ENCODE results near the gene FASN. TPM values are rescaled to one million over a fixed set of nuclear protein-coding genes. Genes with fewer than 3 reads are reported as not detected.

The FASN gene
- total RNA-seq, 2 donors from 2014 or later, result 90.5 to 91.2 TPM

GRCh38 chr17:82103553-82104451, 5.8 kb upstream of the FASN start:
- Mint-ChIP-seq H3K9me3 (no peaks in the 10 kb centered on the region), H3K27me3 (ENCODE audit: low read depth) (no peaks in the 10 kb centered on the region), H3K4me3 (no peak overlapping the region), H3K4me1 (ENCODE audit: low read depth) (peaks cover 34% of the 10 kb centered on the region), H3K36me3 (ENCODE audit: insufficient read depth in 2 of 2) (no peaks in the 10 kb centered on the region), H3K27ac (peak overlapping the region; percentile 8)
- DNase-seq (no peak), ATAC-seq (replicated peaks in 1 of 2) (no peak)

GRCh38 chr17:82101767-82102679, 4.0 kb upstream of the FASN start:
- peaks cover 34% of the 10 kb centered on the region for H3K4me1 Mint-ChIP-seq (ENCODE audit: low read depth)
- no peak overlapping the region for H3K4me3 Mint-ChIP-seq
- H3K9me3 Mint-ChIP-seq, result no peaks in the 10 kb centered on the region
- ATAC-seq (replicated peaks in 1 of 2), result no peak
- H3K27ac Mint-ChIP-seq, result no peak overlapping the region
- H3K27me3 Mint-ChIP-seq (ENCODE audit: low read depth), result no peaks in the 10 kb centered on the region
- no peak for DNase-seq
- no peaks in the 10 kb centered on the region for H3K36me3 Mint-ChIP-seq (ENCODE audit: insufficient read depth in 2 of 2)

- H3K27me3 Mint-ChIP-seq (ENCODE audit: low read depth), result no peaks in the 10 kb centered on the region
Measured at GRCh38 chr17:82101301-82101715, 3.3 kb upstream of the FASN start.

GRCh38 chr17:82100502-82101298, 2.7 kb upstream of the FASN start:
- Mint-ChIP-seq H3K27ac (no peak overlapping the region), H3K4me1 (ENCODE audit: low read depth) (peaks cover 34% of the 10 kb centered on the region), H3K27me3 (ENCODE audit: low read depth) (no peaks in the 10 kb centered on the region)

More at GRCh38 chr17:82101301-82101715, 3.3 kb upstream of the FASN start:
- no peaks in the 10 kb centered on the region for H3K9me3 Mint-ChIP-seq
- no peaks in the 10 kb centered on the region for H3K36me3 Mint-ChIP-seq (ENCODE audit: insufficient read depth in 2 of 2)
- ATAC-seq (replicated peaks in 1 of 2), result no peak
- H3K4me3 Mint-ChIP-seq, result no peak overlapping the region
- H3K27ac Mint-ChIP-seq, result no peak overlapping the region
- no peak for DNase-seq
- H3K4me1 Mint-ChIP-seq (ENCODE audit: low read depth), result peaks cover 34% of the 10 kb centered on the region

GRCh38 chr17:82098939-82099763, 1.1 kb upstream of the FASN start:
- DNase-seq, result peak in 1 of 2 donors; percentile 29
- Mint-ChIP-seq H3K27me3 (ENCODE audit: low read depth) (no peaks in the 10 kb centered on the region), H3K4me3 (peak overlapping the region; percentile 83 to 88), H3K9me3 (no peaks in the 10 kb centered on the region), H3K36me3 (ENCODE audit: insufficient read depth in 2 of 2) (no peaks in the 10 kb centered on the region), H3K4me1 (ENCODE audit: low read depth) (peaks cover 23% of the 10 kb centered on the region), H3K27ac (peak overlapping the region; percentile 60)
- peak; percentile 2 for ATAC-seq (replicated peaks in 1 of 2)

More at GRCh38 chr17:82100502-82101298, 2.7 kb upstream of the FASN start:
- ATAC-seq (replicated peaks in 1 of 2), result no peak
- H3K4me3 Mint-ChIP-seq, result peak overlapping the region; percentile 83 to 88
- no peaks in the 10 kb centered on the region for H3K36me3 Mint-ChIP-seq (ENCODE audit: insufficient read depth in 2 of 2)
- no peak for DNase-seq
- no peaks in the 10 kb centered on the region for H3K9me3 Mint-ChIP-seq

- no peak for DNase-seq
- H3K4me1 Mint-ChIP-seq (ENCODE audit: low read depth), result peaks cover 23% of the 10 kb centered on the region
Measured at GRCh38 chr17:82097919-82098168, 192 bp downstream of the FASN start.

GRCh38 chr17:82097184-82097918, 685 bp downstream of the FASN start:
- no peaks in the 10 kb centered on the region for H3K9me3 Mint-ChIP-seq
- DNase-seq (peak; percentile 43), ATAC-seq (replicated peaks in 1 of 2) (no peak)
- peak overlapping the region; percentile 75 to 79 for H3K4me3 Mint-ChIP-seq
- H3K27me3 Mint-ChIP-seq (ENCODE audit: low read depth), result no peaks in the 10 kb centered on the region
- peaks cover 23% of the 10 kb centered on the region for H3K4me1 Mint-ChIP-seq (ENCODE audit: low read depth)
- peaks cover 0 to 1% of the 10 kb centered on the region in 2 donors for H3K36me3 Mint-ChIP-seq (ENCODE audit: insufficient read depth in 2 of 2)
- no peak overlapping the region for H3K27ac Mint-ChIP-seq

More at GRCh38 chr17:82097919-82098168, 192 bp downstream of the FASN start:
- peak overlapping the region; percentile 75 for H3K4me3 Mint-ChIP-seq
- ATAC-seq (replicated peaks in 1 of 2), result no peak
- peaks cover 0 to 1% of the 10 kb centered on the region in 2 donors for H3K36me3 Mint-ChIP-seq (ENCODE audit: insufficient read depth in 2 of 2)
- H3K9me3 Mint-ChIP-seq, result no peaks in the 10 kb centered on the region
- no peaks in the 10 kb centered on the region for H3K27me3 Mint-ChIP-seq (ENCODE audit: low read depth)
- no peak overlapping the region for H3K27ac Mint-ChIP-seq

- H3K9me3 Mint-ChIP-seq, result no peaks in the 10 kb centered on the region
- ATAC-seq (replicated peaks in 1 of 2), result no peak
Measured at GRCh38 chr17:82096709-82097183, 1.3 kb downstream of the FASN start.

GRCh38 chr17:82095777-82096708, 2.0 kb downstream of the FASN start:
- H3K4me1 Mint-ChIP-seq (ENCODE audit: low read depth), result peaks cover 23% of the 10 kb centered on the region
- DNase-seq, result no peak
- H3K36me3 Mint-ChIP-seq (ENCODE audit: insufficient read depth in 2 of 2), result peaks cover 0 to 1% of the 10 kb centered on the region in 2 donors
- no peaks in the 10 kb centered on the region for H3K27me3 Mint-ChIP-seq (ENCODE audit: low read depth)
- no peak for ATAC-seq (replicated peaks in 1 of 2)
- no peak overlapping the region for H3K27ac Mint-ChIP-seq
- H3K4me3 Mint-ChIP-seq, result peak overlapping the region; percentile 73 to 79
- no peaks in the 10 kb centered on the region for H3K9me3 Mint-ChIP-seq

More at GRCh38 chr17:82096709-82097183, 1.3 kb downstream of the FASN start:
- no peak for DNase-seq
- Mint-ChIP-seq H3K4me3 (peak overlapping the region; percentile 73 to 79), H3K27ac (no peak overlapping the region), H3K27me3 (ENCODE audit: low read depth) (no peaks in the 10 kb centered on the region), H3K36me3 (ENCODE audit: insufficient read depth in 2 of 2) (peaks cover 0 to 1% of the 10 kb centered on the region in 2 donors), H3K4me1 (ENCODE audit: low read depth) (peaks cover 23% of the 10 kb centered on the region)

- Mint-ChIP-seq H3K9me3 (no peaks in the 10 kb centered on the region), H3K36me3 (ENCODE audit: insufficient read depth in 2 of 2) (peaks cover 0 to 1% of the 10 kb centered on the region in 2 donors), H3K4me1 (ENCODE audit: low read depth) (peaks cover 22% of the 10 kb centered on the region), H3K27ac (no peak overlapping the region), H3K27me3 (ENCODE audit: low read depth) (no peaks in the 10 kb centered on the region), H3K4me3 (peak overlapping the region; percentile 73 to 75)
- ATAC-seq (replicated peaks in 1 of 2) (no peak), DNase-seq (no peak)
Measured at GRCh38 chr17:82094931-82095776, 2.9 kb downstream of the FASN start.
